ENCODE data around the gene SMYD3.

GRCh38 chr1:246544001-246544400 is 36.9 kb upstream of the SMYD3 start:
- TF ChIP-seq CTCF (IDR thresholded peaks at IDR 0.05) (no peak), POLR2A (IDR thresholded peaks at IDR 0.05) (no peak)
